ENCODE data around the gene PRMT1.

- TF ChIP-seq SIN3A (IDR thresholded peaks at IDR 0.05; ENCODE audit: borderline replicate concordance, low read depth, low read length) (no peak), RCOR1 (IDR thresholded peaks at IDR 0.05; ENCODE audit: low read length) (no peak), YY1 (IDR thresholded peaks at IDR 0.05; ENCODE audit: low read depth) (no peak), MEF2A (IDR thresholded peaks at IDR 0.05; ENCODE audit: borderline replicate concordance, low read depth) (no peak), FOSL2 (IDR thresholded peaks at IDR 0.05; ENCODE audit: borderline replicate concordance, low read depth) (no peak), CTCF (IDR thresholded peaks at IDR 0.05) (no peak), EP300 (IDR thresholded peaks at IDR 0.05; ENCODE audit: borderline replicate concordance in 1 of 2, low read depth in 1 of 2, low read length in 1 of 2) (no peak)
- TF ChIP-seq, protein P1, sequence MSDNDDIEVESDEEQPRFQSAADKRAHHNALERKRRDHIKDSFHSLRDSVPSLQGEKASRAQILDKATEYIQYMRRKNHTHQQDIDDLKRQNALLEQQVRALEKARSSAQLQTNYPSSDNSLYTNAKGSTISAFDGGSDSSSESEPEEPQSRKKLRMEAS (IDR thresholded peaks at IDR 0.05; ENCODE audit: low read depth): no peak
Observed at GRCh38 chr19:49712397-49712859, 35.4 kb downstream of the PRMT1 start.

Measured in SK-N-SH (cell line).